Mucosa of rectum (tissue), 2 donors: ENCODE data around the gene CYB5A.

Source experiments
- H3K27ac ChIP-seq, 2 donors: one replicate each; pipeline ENCODE4 v1.7.0; 2013; ENCODE audit warnings: inconsistent platforms in 2 of 2, low read depth in 2 of 2, low read length in 2 of 2
- H3K27me3 ChIP-seq, 2 donors: one replicate each; pipeline ENCODE4 v1.7.0; 2013; ENCODE audit warnings: low read length in 2 of 2; ENCODE audit not compliant: control insufficient read depth in 2 of 2, insufficient read depth in 2 of 2
- H3K36me3 ChIP-seq, 2 donors: one replicate each; pipeline ENCODE4 v1.7.0; 2013; ENCODE audit warnings: low read length in 2 of 2; ENCODE audit not compliant: control insufficient read depth in 2 of 2, insufficient read depth in 2 of 2
- H3K4me1 ChIP-seq, 2 donors: one replicate each; pipeline ENCODE4 v1.7.0; 2013; ENCODE audit warnings: low read length in 2 of 2, mild to moderate bottlenecking in 1 of 2; ENCODE audit not compliant: control insufficient read depth in 2 of 2, insufficient read depth in 2 of 2
- H3K4me3 ChIP-seq, 2 donors: one replicate each; pipeline ENCODE4 v1.7.0; 2013; ENCODE audit warnings: low read length in 2 of 2
- H3K9ac ChIP-seq, 2 donors: one replicate each; pipeline ENCODE4 v1.7.0; 2013; ENCODE audit warnings: low read length in 2 of 2, low read depth in 1 of 2, mild to moderate bottlenecking in 1 of 2
- H3K9me3 ChIP-seq, 2 donors: one replicate each; pipeline ENCODE4 v1.7.0; 2013; ENCODE audit warnings: low read length in 2 of 2; ENCODE audit not compliant: control insufficient read depth in 2 of 2
- donor health status: healthy.
- donor health status: Normal muscosa, but diverticular disease.

CYB5A gene

DNA sequence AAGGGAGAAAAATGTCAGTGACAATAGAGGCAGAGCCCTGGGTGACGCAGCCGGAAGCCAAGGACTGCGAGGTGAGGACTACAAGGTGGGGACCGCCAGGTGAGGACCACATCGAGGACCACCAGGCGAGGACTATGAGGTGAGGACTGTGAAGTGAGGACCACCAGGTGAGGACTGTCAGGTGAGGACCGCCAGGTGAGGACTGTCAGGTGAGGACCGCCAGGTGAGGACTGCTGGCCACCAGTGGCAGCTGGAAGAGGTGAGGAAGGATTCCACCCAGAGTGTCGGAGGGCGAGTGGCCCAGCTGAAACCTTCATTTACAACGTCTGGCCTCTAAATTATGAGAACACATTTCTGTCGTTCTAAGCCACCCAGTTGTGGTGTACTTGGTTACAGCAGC lies 41.6 kb downstream of the CYB5A start:
- peaks cover 0 to 9% of the 10 kb centered on the region in 2 donors for H3K4me1 ChIP-seq
- H3K36me3 ChIP-seq = peaks cover 0 to 7% of the 10 kb centered on the region in 2 donors
- H3K9me3 ChIP-seq = no peaks in the 10 kb centered on the region
- H3K4me3 ChIP-seq = no peak overlapping the region
- H3K9ac ChIP-seq = no peak overlapping the region
- H3K27ac ChIP-seq = no peak overlapping the region
- no peaks in the 10 kb centered on the region for H3K27me3 ChIP-seq

DNA sequence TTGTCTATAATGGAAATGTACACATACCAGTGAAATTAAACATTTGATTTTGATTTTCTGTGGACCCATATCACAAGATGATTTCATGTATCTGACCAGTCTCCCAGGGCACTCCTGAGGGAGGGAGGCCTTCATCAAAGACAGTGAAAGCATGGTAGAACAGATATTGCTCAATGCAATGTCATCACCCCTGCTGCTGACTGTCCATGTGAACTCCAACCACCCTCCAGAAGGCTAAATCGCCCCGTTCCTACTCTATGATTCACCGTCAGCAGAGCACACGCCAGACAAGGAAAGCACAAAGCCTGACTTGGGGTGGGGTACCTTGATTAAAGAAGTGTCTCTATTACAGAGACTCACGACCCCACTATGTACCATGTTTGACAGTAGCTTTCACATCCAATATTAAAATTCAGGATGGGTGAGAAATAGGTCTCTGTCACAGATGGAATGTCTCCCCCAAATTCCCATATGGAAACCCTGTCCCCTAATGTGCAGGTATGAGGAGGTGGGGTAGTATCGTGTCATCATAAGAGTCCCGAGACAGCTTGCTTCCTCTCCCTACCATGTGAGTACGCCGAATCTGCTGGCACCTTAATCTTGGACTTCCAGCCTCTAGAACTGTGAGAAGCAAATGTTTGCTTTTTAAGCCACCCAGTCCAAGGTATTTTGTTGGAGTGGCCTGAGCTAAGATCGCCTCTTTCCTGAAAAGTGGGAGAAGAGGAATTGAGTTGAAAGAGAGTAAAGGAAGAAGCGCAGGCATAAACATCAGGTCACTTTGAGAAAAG lies 42.4 kb downstream of the CYB5A start:
- H3K36me3 ChIP-seq = peaks cover 0 to 7% of the 10 kb centered on the region in 2 donors
- no peak overlapping the region for H3K4me3 ChIP-seq
- no peak overlapping the region for H3K27ac ChIP-seq
- no peaks in the 10 kb centered on the region for H3K9me3 ChIP-seq
- no peak overlapping the region for H3K9ac ChIP-seq
- H3K4me1 ChIP-seq = peaks cover 0 to 9% of the 10 kb centered on the region in 2 donors
- H3K27me3 ChIP-seq = no peaks in the 10 kb centered on the region

DNA sequence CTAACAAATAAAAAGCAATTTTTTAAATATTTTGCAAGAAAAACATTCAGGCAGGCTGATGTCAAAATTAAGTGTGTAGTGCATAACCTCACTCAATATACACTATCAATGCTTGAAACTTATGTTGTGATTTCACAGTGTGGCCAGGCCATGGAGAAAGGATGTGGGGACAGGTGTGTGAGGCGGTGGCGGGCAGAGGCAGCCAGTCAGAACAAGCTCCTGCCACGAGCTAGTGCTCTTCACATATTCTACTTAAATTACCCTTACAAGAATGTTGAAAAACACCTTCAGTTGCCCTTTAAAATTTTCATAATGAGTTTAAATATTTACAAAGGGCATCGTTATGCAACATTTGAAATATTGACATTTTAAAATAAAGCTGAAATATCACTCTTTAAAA lies 43.2 kb downstream of the CYB5A start:
- Histone ChIP-seq H3K9me3 (no peaks in the 10 kb centered on the region), H3K4me1 (peaks cover 0 to 9% of the 10 kb centered on the region in 2 donors), H3K9ac (no peak overlapping the region), H3K36me3 (peaks cover 0 to 6% of the 10 kb centered on the region in 2 donors), H3K27me3 (no peaks in the 10 kb centered on the region), H3K4me3 (no peak overlapping the region), H3K27ac (no peak overlapping the region)

DNA sequence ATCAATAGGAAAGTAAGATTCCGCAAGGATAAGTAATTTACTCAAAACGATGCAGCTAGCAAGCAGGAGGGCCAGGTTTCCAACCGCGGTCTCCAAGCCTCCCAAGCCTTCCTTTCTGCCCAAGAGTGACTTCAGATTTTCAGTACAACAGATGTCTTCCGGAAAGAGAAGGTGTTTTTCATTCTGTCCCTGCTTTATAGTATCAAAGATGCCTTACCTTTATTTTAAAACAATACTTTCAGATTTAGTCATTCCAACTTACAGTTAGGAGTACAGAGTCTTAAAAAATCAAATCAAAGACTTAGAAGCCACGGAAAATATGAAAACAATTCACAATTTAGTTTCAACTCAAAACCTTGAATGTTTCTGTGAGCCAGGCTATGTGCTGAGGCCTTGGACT lies 43.6 kb downstream of the CYB5A start:
- no peaks in the 10 kb centered on the region for H3K27me3 ChIP-seq
- H3K27ac ChIP-seq = no peak overlapping the region
- peaks cover 0 to 9% of the 10 kb centered on the region in 2 donors for H3K4me1 ChIP-seq
- H3K36me3 ChIP-seq = peaks cover 0 to 2% of the 10 kb centered on the region in 2 donors
- H3K9ac ChIP-seq = no peak overlapping the region
- H3K4me3 ChIP-seq = no peak overlapping the region
- no peaks in the 10 kb centered on the region for H3K9me3 ChIP-seq

DNA sequence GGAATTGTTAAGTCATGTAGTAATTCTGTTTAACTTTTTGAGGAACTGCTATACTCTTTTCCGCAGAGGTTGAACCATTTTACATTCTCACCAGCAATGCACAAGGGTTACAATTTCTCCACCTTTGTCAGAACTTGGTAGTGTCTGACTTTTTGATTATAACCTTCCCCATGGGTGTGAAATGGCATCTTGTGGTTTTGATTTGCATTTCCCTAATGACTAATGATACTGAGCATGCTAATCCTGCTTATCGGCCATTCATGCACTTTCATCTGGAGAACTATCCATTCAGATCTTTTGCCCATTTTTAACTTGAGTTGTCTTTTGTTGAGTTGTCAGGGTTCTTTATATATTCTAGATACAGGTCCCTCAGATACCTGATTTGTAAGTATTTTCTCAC lies 47.2 kb downstream of the CYB5A start:
- no peak overlapping the region for H3K27ac ChIP-seq
- H3K4me1 ChIP-seq = peaks cover 0 to 2% of the 10 kb centered on the region in 2 donors
- no peaks in the 10 kb centered on the region for H3K9me3 ChIP-seq
- H3K27me3 ChIP-seq = peaks cover 0 to 3% of the 10 kb centered on the region in 2 donors
- H3K9ac ChIP-seq = no peak overlapping the region
- H3K36me3 ChIP-seq = no peaks in the 10 kb centered on the region
- no peak overlapping the region for H3K4me3 ChIP-seq

DNA sequence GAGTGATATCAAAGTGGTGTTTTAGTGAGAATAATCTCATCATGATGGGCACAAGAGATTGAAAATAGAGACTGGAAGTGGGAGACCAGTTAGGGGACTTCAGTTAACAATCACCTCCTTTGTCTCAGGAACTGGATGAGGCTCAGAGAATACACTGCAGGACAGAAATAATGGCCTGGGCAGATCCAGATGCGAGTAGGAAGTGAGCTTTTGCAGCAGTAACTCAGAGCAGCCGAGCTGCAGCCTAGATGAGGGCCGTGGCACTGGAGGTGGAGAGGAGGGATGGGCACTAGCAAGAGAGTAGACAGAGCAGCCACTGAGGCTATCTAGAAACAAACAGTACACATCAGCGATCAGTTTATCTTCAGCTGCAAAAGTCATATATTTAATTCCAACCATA lies 48.6 kb downstream of the CYB5A start:
- no peak overlapping the region for H3K27ac ChIP-seq
- H3K4me3 ChIP-seq = no peak overlapping the region
- no peaks in the 10 kb centered on the region for H3K9me3 ChIP-seq
- H3K4me1 ChIP-seq = peaks cover 0 to 2% of the 10 kb centered on the region in 2 donors
- peaks cover 0 to 3% of the 10 kb centered on the region in 2 donors for H3K27me3 ChIP-seq
- no peaks in the 10 kb centered on the region for H3K36me3 ChIP-seq
- H3K9ac ChIP-seq = no peak overlapping the region

DNA sequence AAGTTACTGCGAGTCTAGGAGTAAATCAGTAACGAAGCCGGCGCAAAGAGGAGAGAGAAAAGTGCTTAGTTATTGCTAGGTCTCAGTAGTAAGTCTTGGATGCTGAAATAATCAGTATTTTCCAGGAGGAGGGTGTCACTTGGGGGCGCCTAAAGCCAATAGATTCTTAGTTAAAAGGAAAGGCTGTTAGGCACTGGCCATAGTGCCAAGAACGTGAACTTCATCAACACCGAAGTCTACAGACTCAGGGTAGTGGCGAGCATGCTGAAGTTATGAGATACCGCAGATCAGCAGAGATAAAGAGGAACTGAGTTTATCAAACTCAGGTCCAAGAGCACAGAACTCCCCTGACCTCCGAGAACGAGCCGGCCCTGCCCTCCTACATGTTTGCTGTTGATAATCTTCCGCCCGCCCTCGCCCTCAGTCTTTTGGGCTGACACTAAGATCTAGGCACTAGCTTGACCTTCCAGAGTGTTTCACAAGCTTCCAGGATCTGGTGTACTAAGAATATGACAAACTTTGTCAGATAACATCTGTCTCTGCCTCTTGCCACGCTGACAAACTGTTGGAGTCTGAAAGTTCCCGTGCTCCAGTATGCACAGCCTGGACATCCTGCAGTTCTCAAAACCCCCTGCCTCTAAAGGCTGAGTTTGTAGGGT lies 49.2 kb downstream of the CYB5A start:
- Histone ChIP-seq H3K9me3 (no peaks in the 10 kb centered on the region), H3K36me3 (no peaks in the 10 kb centered on the region), H3K4me1 (peaks cover 0 to 2% of the 10 kb centered on the region in 2 donors), H3K4me3 (no peak overlapping the region), H3K9ac (no peak overlapping the region), H3K27me3 (peaks cover 0 to 3% of the 10 kb centered on the region in 2 donors), H3K27ac (no peak overlapping the region)

DNA sequence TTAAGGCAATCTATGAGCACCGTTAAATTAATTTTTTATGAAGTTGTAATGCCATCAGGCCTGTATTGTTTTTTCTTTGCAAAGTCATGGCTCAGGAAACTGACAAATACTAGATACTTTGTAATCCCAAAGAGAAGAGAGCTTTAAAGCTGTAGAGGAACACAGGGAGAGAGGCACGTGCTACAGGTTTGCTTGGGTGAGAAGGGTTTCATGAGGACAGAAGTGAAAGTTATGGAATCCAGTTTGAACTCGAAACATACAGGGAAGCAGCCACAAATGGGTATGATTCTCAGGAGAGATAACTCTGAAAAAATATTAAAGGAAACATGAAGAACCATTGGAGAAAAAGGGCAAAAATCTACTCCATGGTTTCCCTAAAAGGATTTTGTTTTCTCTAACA lies 49.8 kb downstream of the CYB5A start:
- H3K9me3 ChIP-seq = no peaks in the 10 kb centered on the region
- no peak overlapping the region for H3K9ac ChIP-seq
- no peaks in the 10 kb centered on the region for H3K36me3 ChIP-seq
- H3K4me3 ChIP-seq = no peak overlapping the region
- H3K4me1 ChIP-seq = peaks cover 0 to 2% of the 10 kb centered on the region in 2 donors
- peaks cover 0 to 3% of the 10 kb centered on the region in 2 donors for H3K27me3 ChIP-seq
- no peak overlapping the region for H3K27ac ChIP-seq

DNA sequence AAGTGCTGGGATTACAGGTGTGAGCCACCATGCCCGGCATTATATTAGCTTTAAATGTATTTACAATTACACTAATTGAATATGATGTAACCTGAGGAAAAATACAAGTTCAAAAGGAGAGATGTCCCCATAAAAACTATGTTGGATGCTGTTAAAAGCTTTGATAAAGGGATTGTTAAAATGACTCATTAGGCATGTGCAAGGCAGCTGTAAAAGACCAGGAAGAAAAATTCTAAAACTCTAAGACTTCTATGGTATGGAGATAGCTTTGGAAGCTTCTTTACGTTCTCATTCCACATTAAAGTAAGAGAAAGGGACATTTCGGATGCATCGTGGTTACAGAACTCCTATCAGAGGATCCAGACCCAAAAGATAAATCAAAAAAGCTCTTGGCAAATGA lies 50.3 kb downstream of the CYB5A start:
- Histone ChIP-seq H3K9ac (no peak overlapping the region), H3K4me1 (peaks cover 0 to 2% of the 10 kb centered on the region in 2 donors), H3K27ac (no peak overlapping the region), H3K9me3 (no peaks in the 10 kb centered on the region), H3K4me3 (no peak overlapping the region), H3K27me3 (peaks cover 0 to 3% of the 10 kb centered on the region in 2 donors), H3K36me3 (no peaks in the 10 kb centered on the region)

DNA sequence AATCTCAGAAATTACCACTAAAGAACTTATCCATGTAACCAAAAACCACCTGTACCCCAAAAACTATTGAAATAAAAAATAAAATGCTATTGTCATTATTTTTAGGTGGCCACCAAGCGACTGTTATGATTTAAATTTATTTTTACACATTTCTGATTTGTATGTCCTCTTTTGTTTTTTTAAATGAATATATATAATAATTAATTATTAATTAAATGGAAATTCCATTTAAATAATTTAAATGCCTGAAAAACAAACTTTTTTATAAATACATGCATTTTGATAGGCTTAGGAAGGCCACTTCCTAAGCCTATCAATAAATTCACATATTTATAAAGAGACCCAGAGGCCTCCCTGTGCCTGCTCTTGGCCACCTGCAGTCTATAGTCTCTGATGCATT lies 52.2 kb downstream of the CYB5A start:
- H3K4me1 ChIP-seq = peaks cover 6% of the 10 kb centered on the region in 2 donors
- H3K4me3 ChIP-seq = no peak overlapping the region

More for the DNA sequence above, 52.2 kb downstream of the CYB5A start:
- peaks cover 0 to 3% of the 10 kb centered on the region in 2 donors for H3K27me3 ChIP-seq
- no peak overlapping the region for H3K9ac ChIP-seq
- H3K9me3 ChIP-seq = no peaks in the 10 kb centered on the region
- no peaks in the 10 kb centered on the region for H3K36me3 ChIP-seq
- H3K27ac ChIP-seq = no peak overlapping the region
